ENCODE measurements around the gene MMS22L.
A peak's percentile ranks its signal among the peaks of the same experiment; 100 is the strongest.
"Not testable (repeated sequence)": the region's sequence is repeated elsewhere in the genome, so short reads cannot be mapped to it uniquely, and the experiment has no call there.

MMS22L gene

GRCh38 chr6:97231911-97232310 lies 51.1 kb downstream of the MMS22L start:
- DNase-seq: no peak

GRCh38 chr6:97222903-97223302 lies 60.1 kb downstream of the MMS22L start:
- DNase-seq: no peak

- DNase-seq: peak; percentile 49
Observed at GRCh38 chr6:97218912-97219311, 64.1 kb downstream of the MMS22L start.

- DNase-seq: peak; percentile 91
Observed at GRCh38 chr6:97215157-97215769, 67.8 kb downstream of the MMS22L start.

GRCh38 chr6:97214671-97215070 lies 68.3 kb downstream of the MMS22L start:
- no peak for DNase-seq

- no peak for DNase-seq
Observed at GRCh38 chr6:97207383-97207782, 75.6 kb downstream of the MMS22L start.

GRCh38 chr6:97205966-97206365 lies 77.0 kb downstream of the MMS22L start:
- no peak for DNase-seq

GRCh38 chr6:97203343-97203742 lies 79.7 kb downstream of the MMS22L start:
- peak; percentile 97 for DNase-seq

- DNase-seq: no peak
Observed at GRCh38 chr6:97198046-97198565, 84.9 kb downstream of the MMS22L start.

GRCh38 chr6:97195117-97195516 lies 87.9 kb downstream of the MMS22L start:
- DNase-seq: no peak

- DNase-seq: no peak
Observed at GRCh38 chr6:97189767-97190166, 93.2 kb downstream of the MMS22L start.

GRCh38 chr6:97187951-97188350 lies 95.1 kb downstream of the MMS22L start:
- no peak for DNase-seq

GRCh38 chr6:97186416-97186999 lies 96.5 kb downstream of the MMS22L start:
- DNase-seq: peak; percentile 80

GRCh38 chr6:97177905-97178304 lies 105.1 kb downstream of the MMS22L start:
- DNase-seq: no peak

GRCh38 chr6:97176468-97176867 lies 106.5 kb downstream of the MMS22L start:
- DNase-seq: no peak

GRCh38 chr6:97175806-97176205 lies 107.2 kb downstream of the MMS22L start:
- no peak for DNase-seq

GRCh38 chr6:97174471-97174870 lies 108.5 kb downstream of the MMS22L start:
- DNase-seq: no peak

- peak; percentile 1 for DNase-seq
Observed at GRCh38 chr6:97160280-97160679, 122.7 kb downstream of the MMS22L start.

GRCh38 chr6:97155447-97155846 lies 127.6 kb downstream of the MMS22L start:
- DNase-seq: not testable (repeated sequence)

GRCh38 chr6:97154015-97154414 lies 129.0 kb downstream of the MMS22L start:
- no peak for DNase-seq

GRCh38 chr6:97151601-97152000 lies 131.4 kb downstream of the MMS22L start:
- no peak for DNase-seq

GRCh38 chr6:97150932-97151331 lies 132.1 kb downstream of the MMS22L start:
- no peak for DNase-seq

- no peak for DNase-seq
Observed at GRCh38 chr6:97147421-97147820, 135.6 kb downstream of the MMS22L start.

- no peak for DNase-seq
Observed at GRCh38 chr6:97145691-97146090, 137.3 kb downstream of the MMS22L start.

- DNase-seq: no peak
Observed at GRCh38 chr6:97141756-97142155, 141.3 kb downstream of the MMS22L start.

Measured in NCI-H82 (cell line).